SH-SY5Y (cell line): ENCODE measurements around the gene FREM1.

Source experiments
- GATA2 ChIP-seq: IDR thresholded peaks from 2 replicates; pipeline ENCODE4 v1.6.1; 2011; ENCODE audit warnings: mild to moderate bottlenecking, low read depth, low read length
- GATA3 ChIP-seq: IDR thresholded peaks from 2 replicates; pipeline ENCODE4 v1.6.1; 2011; ENCODE audit warnings: low read depth, mild to moderate bottlenecking, low read length, moderate library complexity

GRCh38 chr9:14782286-14783051 is 127.8 kb downstream of the FREM1 start:
- TF ChIP-seq GATA3, result no peak
- no peak for TF ChIP-seq GATA2
